Activated CD8-positive, alpha-beta memory T cell treated with anti-CD3 and anti-CD28 coated beads for 36 hours (primary cell): ENCODE measurements around the gene CLCA1. TPM values are rescaled to one million over a fixed set of nuclear protein-coding genes. Genes with fewer than 3 reads are reported as not detected.
"Not testable (repeated sequence)": the region's sequence is repeated elsewhere in the genome, so short reads cannot be mapped to it uniquely, and the experiment has no call there.

Experiments used
- CTCF ChIA-PET: fragments of 350-600 bp; sonication (Branson Sonifier 250); formaldehyde crosslinking; loops from one replicate; lab custom pipeline; 2021; ENCODE audit warnings: antibody characterized with exemption; lab: Charles Lee
- POLR2A ChIA-PET: fragments of 350-600 bp; sonication (Branson Sonifier 250); formaldehyde crosslinking; loops from one replicate; lab custom pipeline; 2021; ENCODE audit warnings: antibody characterized with exemption; lab: Charles Lee
- total RNA-seq, 2 experiments: library from RNA; stranded (reverse); gene quantifications; one replicate each; pipeline ENCODE4 v1.2.3, GENCODE V29; 2021

Gene CLCA1
- total RNA-seq, 2 experiments from 2014 or later, result not detected

GRCh38 chr1:86499987-86500593 is 31.4 kb downstream of the CLCA1 start:
- POLR2A ChIA-PET, result no interaction called here
- CTCF ChIA-PET, result interaction anchor here (0.7 to 2.7 kb wide), 8 partner anchors 8 to 204 kb away, joined by 3 to 18 read pairs (median 4); partner anchors contain the start of genes ODF2L and SH3GLB1

DNA sequence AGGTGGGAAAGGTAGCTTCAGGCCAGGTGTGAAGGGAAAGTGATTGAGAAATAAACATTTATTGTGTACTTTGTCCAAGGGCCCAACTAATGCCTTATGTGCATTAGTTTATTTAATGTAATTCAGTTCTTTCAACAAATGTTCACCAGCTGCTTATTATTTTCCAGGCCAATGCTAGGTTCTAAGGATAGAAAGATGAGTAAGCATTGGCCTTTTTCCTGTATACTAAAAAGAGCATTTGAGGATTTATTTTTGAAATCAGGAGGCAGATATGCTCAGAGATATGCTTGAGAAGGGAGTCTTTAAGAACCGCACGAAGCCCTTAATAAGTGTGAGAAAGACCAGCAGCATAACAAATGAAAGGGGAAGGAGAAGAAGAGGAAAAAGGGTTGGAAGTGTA is 32.0 kb downstream of the CLCA1 start:
- CTCF ChIA-PET, result interaction anchor here (0.7 to 2.7 kb wide), 5 partner anchors 12 to 204 kb away, joined by 3 to 18 read pairs (median 4); partner anchors contain the start of genes ODF2L and SH3GLB1
- POLR2A ChIA-PET, result no interaction called here

DNA sequence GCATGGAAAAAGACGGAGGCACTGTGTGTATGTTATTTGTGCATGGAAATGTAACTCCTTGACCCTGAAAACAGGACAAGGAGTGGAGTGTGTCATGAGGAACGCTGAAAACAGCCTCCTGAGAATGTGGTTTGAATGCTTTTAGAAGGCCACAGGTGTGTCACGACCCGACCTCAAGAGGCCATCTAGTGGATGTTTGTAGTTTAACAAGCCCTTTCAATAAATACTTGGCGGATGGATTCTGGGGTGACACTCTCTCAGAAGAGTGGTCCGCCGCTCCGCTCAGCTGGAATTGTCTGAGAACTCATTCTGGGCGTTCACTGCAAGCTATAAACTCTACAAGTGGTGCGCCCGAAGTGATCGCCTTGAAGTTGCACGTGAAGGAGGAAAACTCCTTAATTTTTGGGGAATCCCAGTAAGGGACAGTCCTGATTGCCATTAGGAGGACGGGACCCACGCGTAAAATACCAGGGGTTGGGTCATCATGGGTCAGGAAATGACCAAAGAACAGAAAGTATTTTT is 33.5 kb downstream of the CLCA1 start:
- CTCF ChIA-PET, result interaction anchor here (0.8 to 2.7 kb wide), 11 partner anchors 12 to 202 kb away, joined by 3 to 14 read pairs (median 4); partner anchors contain the start of genes ODF2L and SH3GLB1
- POLR2A ChIA-PET, result not testable (repeated sequence)

GRCh38 chr1:86502721-86503405 is 34.1 kb downstream of the CLCA1 start:
- ChIA-PET POLR2A (no interaction called here), CTCF (interaction anchor here (0.9 to 2.7 kb wide), 8 partner anchors 13 to 201 kb away, joined by 3 to 14 read pairs (median 4); partner anchors contain the start of genes ODF2L and SH3GLB1)

DNA sequence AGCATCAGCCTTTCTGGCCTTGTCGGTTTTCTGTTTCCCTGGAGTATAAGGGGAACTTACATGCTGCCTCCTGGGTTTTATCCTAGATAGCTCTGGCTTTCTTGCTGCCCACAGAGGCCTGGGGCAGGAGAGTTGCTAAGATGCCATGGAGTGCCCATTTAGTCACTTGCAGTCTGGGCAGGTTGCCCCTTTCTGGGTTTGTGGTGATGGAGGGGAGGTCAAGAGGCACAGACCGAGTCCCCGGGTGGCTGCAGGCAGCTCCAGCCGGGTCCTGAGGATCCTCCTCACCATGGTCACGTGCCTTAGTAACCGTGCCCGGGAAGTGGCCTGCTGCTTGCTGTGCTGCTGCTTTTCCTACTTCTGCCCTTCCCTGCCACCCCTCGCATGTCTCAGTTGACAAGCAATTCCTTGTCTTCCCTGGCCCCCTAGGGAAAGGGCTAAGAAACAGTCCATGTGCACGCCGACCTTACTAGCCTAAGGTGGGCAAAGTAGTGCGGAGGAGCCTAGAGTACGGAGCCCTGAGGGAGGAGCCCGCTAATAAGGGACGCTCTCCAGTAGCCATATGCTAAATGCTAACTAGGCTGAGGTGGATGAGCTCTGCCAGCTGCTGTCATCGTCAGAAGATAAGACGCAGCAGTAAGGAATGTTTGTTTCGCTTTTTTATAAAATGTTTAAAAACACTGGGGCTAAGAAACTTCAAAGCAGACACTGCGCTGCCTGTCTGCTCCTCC is 34.8 kb downstream of the CLCA1 start:
- POLR2A ChIA-PET, result no interaction called here

DNA sequence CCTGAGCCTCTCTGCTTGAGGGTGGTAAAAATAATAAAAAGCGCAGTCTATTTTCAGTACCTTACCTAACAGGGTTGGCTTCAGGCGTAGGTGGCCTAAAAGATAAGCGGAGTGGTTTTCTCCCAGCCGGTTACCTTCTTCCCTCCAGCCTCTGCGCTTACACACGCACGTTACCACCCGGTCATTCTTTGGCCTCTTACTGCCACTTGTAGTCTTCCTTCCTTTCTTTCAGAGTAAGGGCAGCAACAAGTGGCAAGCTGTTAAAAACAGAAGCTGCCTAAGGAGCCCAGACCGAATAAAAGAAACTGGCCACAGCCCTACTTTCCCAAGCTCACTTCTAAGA is 35.4 kb downstream of the CLCA1 start:
- ChIA-PET CTCF (interaction anchor here (0.6 to 0.9 kb wide), 2 partner anchors 9 to 119 kb away, joined by 3 read pairs; no protein-coding TSS in a partner anchor), POLR2A (no interaction called here)

More for the DNA sequence above, 34.8 kb downstream of the CLCA1 start:
- CTCF ChIA-PET, result no interaction called here

GRCh38 chr1:86504895-86505563 is 36.3 kb downstream of the CLCA1 start:
- ChIA-PET CTCF (interaction anchor here (0.6 to 0.9 kb wide), 2 partner anchors 10 to 120 kb away, joined by 3 read pairs; no protein-coding TSS in a partner anchor), POLR2A (no interaction called here)

- CTCF ChIA-PET, result no interaction called here
These were observed 36.8 kb downstream of the CLCA1 start for GRCh38 chr1:86505564-86505902.

DNA sequence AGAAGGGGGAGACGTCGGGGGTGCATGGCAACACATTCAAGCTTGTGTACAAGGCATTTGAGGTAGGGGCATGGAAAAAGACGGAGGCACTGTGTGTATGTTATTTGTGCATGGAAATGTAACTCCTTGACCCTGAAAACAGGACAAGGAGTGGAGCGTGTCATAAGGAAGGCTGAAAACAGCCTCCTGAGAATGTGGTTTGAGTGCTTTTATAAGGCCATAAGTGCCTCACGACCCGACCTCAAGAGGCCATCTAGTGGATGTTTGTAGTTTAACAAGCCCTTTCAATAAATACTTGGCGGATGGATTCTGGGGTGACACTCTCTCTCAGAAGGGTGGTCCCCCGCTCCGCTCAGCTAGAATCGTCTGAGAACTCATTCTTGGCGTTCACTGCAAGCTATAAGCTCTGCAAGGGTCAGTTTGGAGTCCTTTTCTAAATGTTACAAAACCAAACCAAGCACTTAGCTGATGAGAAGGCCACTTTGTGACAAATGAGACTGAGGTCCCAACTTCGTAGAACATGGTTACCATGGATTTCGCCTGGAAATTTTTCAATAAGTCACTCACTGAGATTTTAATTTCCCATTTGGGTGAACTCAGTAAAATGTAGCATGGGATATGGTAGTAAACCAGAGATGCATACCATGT is 39.3 kb downstream of the CLCA1 start:
- ChIA-PET CTCF (interaction anchor here (0.9 to 1.1 kb wide), 3 partner anchors 8 to 124 kb away, joined by 3 to 4 read pairs (median 3); no protein-coding TSS in a partner anchor), POLR2A (no interaction called here)

More at GRCh38 chr1:86505564-86505902, 36.8 kb downstream of the CLCA1 start:
- POLR2A ChIA-PET, result no interaction called here

- ChIA-PET POLR2A (no interaction called here), CTCF (interaction anchor here (0.9 to 1.1 kb wide), 2 partner anchors 9 to 12 kb away, joined by 3 to 4 read pairs; no protein-coding TSS in a partner anchor)
These were observed 39.8 kb downstream of the CLCA1 start for GRCh38 chr1:86508583-86508969.

- ChIA-PET CTCF (no interaction called here), POLR2A (no interaction called here)
These were observed 46.9 kb downstream of the CLCA1 start for GRCh38 chr1:86515597-86515996.

DNA sequence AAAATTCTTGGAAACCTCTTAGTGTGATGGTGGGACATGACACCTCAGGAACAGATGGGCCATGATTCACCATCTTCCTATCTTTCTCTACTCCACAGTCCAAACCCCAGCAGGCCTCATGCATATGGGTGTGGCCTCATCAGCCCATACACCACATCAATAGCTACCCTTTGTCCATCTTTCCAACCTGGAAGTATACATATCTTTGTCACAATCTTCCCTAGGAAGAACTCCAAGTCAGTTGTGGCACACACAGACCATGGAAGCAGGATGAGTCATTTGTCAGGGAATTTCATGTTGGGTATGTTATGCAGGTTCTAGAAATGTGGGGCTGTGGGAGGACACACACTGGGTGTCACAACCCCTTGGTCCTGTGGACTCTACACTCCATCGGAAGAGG is 47.6 kb downstream of the CLCA1 start:
- ChIA-PET CTCF (no interaction called here), POLR2A (no interaction called here)

DNA sequence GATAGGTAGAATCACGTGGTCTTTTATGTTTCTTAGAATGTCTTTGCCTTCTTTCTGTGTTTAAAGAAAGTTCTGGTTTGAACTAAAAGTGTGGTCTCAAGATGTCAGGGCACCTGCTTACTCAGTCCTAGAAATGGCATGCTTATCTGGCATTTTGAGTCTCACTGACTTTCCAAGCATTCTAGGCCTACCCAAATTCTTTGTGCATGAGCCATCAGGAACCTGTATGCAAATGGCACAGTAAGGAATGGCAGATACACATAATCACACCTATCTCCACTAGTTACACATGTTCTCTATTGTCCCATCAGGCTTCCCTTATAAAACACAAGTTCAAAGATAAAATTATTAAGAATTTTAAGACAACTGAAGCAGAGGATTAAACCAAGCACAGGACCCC is 48.6 kb downstream of the CLCA1 start:
- ChIA-PET POLR2A (no interaction called here), CTCF (no interaction called here)

DNA sequence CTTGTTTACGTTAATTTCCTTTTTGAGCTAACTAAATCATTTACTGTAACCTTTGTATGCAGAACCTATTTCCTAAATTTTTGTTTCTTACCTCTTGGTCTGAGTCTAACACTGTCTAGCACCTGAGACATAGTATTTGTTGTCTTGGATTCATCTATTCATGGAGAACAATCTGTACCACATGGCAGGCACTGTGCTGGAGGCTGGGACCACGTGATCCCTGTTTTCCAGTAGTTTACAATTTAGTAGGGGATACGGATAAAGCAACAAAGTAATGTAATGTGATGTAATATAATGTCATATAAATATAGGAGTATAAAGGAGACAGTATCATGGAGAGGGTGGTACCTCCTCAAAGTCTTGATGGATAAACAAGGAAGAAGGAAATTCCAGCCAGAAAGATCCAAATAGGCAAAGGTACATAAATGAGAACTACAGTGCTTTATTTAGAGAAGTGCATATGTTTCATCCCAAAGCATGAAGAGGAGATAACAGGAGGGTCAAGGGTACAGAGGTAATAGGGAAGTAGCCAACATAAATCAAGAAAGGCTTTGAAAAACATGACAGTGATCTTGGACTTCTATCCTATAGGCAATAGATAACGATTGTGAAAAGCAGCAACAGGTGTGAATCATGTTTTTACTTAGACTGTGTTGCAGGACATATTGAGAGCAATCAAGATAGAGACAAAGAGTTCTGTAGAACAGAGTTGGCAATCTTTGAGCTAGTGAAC is 52.2 kb downstream of the CLCA1 start:
- ChIA-PET POLR2A (no interaction called here), CTCF (no interaction called here)

DNA sequence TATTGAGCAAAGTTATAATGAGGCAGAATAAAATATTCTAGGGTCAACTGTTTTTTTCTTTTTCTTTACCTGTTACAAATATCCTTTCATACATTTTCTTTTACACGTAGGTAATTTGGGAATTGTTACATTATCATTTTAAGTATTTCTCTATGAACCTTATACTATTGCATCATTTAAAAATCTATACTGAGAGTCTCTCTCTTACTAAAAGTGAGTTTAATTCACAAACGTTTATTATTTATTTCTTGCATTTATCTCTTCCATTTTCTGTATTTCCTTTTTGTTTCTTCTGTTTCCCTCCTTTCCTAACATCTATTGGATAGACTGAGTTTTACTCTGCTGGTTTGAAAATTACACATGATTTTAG is 52.8 kb downstream of the CLCA1 start:
- CTCF ChIA-PET, result no interaction called here

GRCh38 chr1:86522240-86522639 is 53.5 kb downstream of the CLCA1 start:
- POLR2A ChIA-PET, result no interaction called here
- CTCF ChIA-PET, result no interaction called here

More for the DNA sequence above, 52.8 kb downstream of the CLCA1 start:
- POLR2A ChIA-PET, result no interaction called here

GRCh38 chr1:86523670-86524354 is 55.1 kb downstream of the CLCA1 start:
- ChIA-PET POLR2A (no interaction called here), CTCF (interaction anchor here (0.6 kb wide), 1 partner anchor 130 kb away, joined by 3 read pairs; no protein-coding TSS in a partner anchor)
